RWPE2 (cell line): ENCODE results near the gene ADAMTS17.

Source experiments
- ATAC-seq: fragments of 200-7000 bp; cut with Tn5 transposase; 3 replicates; pipeline ENCODE4 v1.9.1; 2021; ENCODE audit warnings: low read depth
- DNase-seq: peaks from one replicate; pipeline ENCODE4 v3.0.0-alpha.2; 2020; ENCODE audit warnings: low spot score
- H3K27ac ChIP-seq: fragments of 450-650 bp; 2 replicates; pipeline ENCODE4 v1.5.1; 2017; ENCODE audit warnings: mild to moderate bottlenecking; ENCODE audit not compliant: poor library complexity, severe bottlenecking
- H3K27me3 ChIP-seq: fragments of 250-450 bp; sonication (Bioruptor Pico); 2 replicates; pipeline ENCODE4 v1.5.1; 2021; ENCODE audit warnings: mild to moderate bottlenecking, moderate library complexity; ENCODE audit not compliant: insufficient read depth, poor library complexity, severe bottlenecking
- H3K36me3 ChIP-seq: fragments of 250-450 bp; sonication (Bioruptor Pico); 2 replicates; pipeline ENCODE4 v1.5.1; 2020; ENCODE audit warnings: low read depth, mild to moderate bottlenecking, moderate library complexity
- H3K4me1 ChIP-seq: fragments of 250-450 bp; sonication (Bioruptor Pico); 2 replicates; pipeline ENCODE4 v1.5.1; 2021; ENCODE audit warnings: mild to moderate bottlenecking, moderate library complexity; ENCODE audit not compliant: insufficient read depth, poor library complexity, severe bottlenecking
- H3K4me3 ChIP-seq: fragments of 250-450 bp; sonication (Bioruptor Pico); 2 replicates; pipeline ENCODE4 v1.5.1; 2021; ENCODE audit warnings: mild to moderate bottlenecking, moderate library complexity; ENCODE audit not compliant: severe bottlenecking
- H3K9me3 ChIP-seq: fragments of 250-450 bp; sonication (Bioruptor Pico); 2 replicates; pipeline ENCODE4 v1.5.1; 2021; ENCODE audit warnings: mild to moderate bottlenecking, moderate library complexity; ENCODE audit not compliant: severe bottlenecking
- TF ChIP-seq, protein P1 (sequence below): fragments of 450-650 bp; IDR thresholded peaks from one replicate; pipeline ENCODE4 v1.5.1; 2017; ENCODE audit warnings: mild to moderate bottlenecking, moderate library complexity; ENCODE audit not compliant: poor library complexity, severe bottlenecking

The ADAMTS17 gene

GRCh38 chr15:100180921-100181320, 160.9 kb downstream of the ADAMTS17 start:
- H3K4me1 ChIP-seq = no peaks in the 10 kb centered on the region
- peaks cover 2% of the 10 kb centered on the region for H3K27me3 ChIP-seq
- no peak overlapping the region for H3K27ac ChIP-seq
- H3K9me3 ChIP-seq = no peaks in the 10 kb centered on the region
- TF ChIP-seq, protein P1, sequence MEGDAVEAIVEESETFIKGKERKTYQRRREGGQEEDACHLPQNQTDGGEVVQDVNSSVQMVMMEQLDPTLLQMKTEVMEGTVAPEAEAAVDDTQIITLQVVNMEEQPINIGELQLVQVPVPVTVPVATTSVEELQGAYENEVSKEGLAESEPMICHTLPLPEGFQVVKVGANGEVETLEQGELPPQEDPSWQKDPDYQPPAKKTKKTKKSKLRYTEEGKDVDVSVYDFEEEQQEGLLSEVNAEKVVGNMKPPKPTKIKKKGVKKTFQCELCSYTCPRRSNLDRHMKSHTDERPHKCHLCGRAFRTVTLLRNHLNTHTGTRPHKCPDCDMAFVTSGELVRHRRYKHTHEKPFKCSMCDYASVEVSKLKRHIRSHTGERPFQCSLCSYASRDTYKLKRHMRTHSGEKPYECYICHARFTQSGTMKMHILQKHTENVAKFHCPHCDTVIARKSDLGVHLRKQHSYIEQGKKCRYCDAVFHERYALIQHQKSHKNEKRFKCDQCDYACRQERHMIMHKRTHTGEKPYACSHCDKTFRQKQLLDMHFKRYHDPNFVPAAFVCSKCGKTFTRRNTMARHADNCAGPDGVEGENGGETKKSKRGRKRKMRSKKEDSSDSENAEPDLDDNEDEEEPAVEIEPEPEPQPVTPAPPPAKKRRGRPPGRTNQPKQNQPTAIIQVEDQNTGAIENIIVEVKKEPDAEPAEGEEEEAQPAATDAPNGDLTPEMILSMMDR = no peak
- no peaks in the 10 kb centered on the region for H3K36me3 ChIP-seq
- no peak for DNase-seq
- ATAC-seq = no peak
- H3K4me3 ChIP-seq = no peak overlapping the region

DNA sequence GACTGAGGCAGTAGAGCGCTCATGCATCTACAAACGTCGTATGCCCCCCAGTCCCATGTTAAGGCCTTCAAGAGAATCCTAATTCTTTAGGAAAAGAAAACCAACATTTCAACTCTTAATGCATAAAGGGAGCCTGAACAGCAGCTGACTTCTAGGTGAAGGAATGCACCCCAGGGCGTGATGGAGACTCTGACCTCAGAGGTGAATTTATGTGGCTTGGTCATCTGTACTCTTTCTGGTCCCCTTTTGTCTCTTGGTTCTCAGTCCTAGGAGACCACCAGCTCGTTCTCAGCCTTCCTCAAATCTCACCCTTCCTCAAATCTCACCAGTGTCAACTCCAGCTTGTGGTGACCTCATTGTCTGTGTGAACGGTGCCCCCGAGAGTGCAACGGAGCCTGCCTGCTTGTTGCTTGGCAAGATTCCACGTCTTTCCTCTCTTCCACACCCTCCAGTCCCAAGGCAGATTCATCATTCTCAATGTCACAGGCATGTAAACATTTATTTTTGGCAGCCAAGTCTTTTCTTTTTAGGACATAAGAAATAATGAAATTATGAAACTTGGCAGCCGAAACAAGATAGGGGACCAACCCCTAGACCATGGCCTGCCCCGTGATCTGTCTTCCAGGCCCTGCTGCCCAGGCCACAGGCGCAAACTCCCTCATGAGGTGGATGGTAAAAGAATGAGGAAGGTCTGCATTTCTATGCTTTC, 166.2 kb downstream of the ADAMTS17 start:
- Histone ChIP-seq H3K9me3 (peaks cover 16% of the 10 kb centered on the region), H3K27me3 (peaks cover 2% of the 10 kb centered on the region), H3K27ac (no peak overlapping the region), H3K36me3 (no peaks in the 10 kb centered on the region), H3K4me1 (no peaks in the 10 kb centered on the region), H3K4me3 (no peak overlapping the region)
- TF ChIP-seq, protein P1 = no peak
- ATAC-seq = peak; percentile 41; the same call in 1 of the 3 replicates
- peak; percentile 34 for DNase-seq

DNA sequence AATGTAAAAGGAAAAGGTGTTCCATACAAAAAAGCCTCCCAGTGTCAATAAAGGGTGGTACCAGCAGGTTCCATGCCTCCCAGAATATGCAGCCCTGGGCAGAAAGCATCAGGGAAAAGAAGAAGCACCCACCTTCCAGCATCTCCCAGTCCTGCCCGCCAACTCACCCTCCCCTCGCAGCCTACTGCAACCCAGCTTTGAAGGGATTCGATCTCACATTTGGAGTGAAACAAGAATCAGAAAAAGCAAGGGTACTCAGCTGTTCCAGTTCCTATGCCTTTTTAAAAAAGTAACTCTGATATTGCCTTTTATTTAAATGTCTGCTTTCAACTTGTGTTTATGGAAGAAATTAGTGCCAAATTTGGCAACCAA, 166.9 kb downstream of the ADAMTS17 start:
- TF ChIP-seq, protein P1 = no peak

DNA sequence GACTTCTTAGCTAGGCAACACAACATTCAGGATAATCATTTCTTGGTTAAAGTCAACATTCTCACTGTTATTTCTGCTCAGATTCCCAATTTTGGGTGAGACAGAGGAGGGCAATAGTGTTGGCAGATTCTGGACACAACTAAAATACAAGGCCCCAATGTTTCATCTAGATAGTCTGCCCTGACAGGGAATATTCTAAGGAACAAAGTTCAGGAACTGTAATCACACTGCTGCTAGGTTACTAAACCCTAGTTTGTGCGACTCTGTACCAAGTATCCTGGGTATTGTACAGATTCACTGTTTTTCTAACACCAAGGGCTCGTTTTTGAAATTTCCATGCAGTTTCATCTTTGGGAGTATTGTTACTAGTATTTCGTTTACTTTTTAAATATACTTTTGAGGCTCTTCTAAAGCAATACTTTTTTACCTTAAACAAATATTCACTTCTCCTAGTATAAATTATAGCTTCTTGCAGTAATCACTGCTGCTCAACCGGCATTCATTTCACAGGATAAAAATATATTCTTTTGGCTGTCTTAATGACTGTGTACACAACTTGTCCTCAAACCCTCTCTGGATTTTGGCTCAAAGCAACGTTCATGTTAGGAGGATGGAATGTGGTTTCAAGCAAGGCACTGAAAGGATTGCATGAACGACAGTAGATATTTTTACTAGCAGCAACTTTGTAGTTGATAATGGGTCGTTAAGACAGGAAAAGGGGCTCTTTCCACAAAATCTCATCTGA, 167.4 kb downstream of the ADAMTS17 start:
- H3K27me3 ChIP-seq = peaks cover 2% of the 10 kb centered on the region
- no peak overlapping the region for H3K4me3 ChIP-seq
- no peaks in the 10 kb centered on the region for H3K36me3 ChIP-seq
- TF ChIP-seq, protein P1 = no peak
- no peak for DNase-seq
- H3K4me1 ChIP-seq = no peaks in the 10 kb centered on the region
- no peak overlapping the region for H3K27ac ChIP-seq
- no peak for ATAC-seq
- peaks cover 16% of the 10 kb centered on the region for H3K9me3 ChIP-seq

More for the DNA sequence above, 166.9 kb downstream of the ADAMTS17 start:
- Histone ChIP-seq H3K9me3 (peaks cover 16% of the 10 kb centered on the region), H3K4me3 (no peak overlapping the region), H3K36me3 (no peaks in the 10 kb centered on the region), H3K4me1 (no peaks in the 10 kb centered on the region), H3K27me3 (peaks cover 2% of the 10 kb centered on the region), H3K27ac (no peak overlapping the region)
- DNase-seq = peak; percentile 33
- ATAC-seq = no peak
